ENCODE measurements around the gene PCNX2. TPM values are rescaled to one million over a fixed set of nuclear protein-coding genes. Genes with fewer than 3 reads are reported as not detected.

The PCNX2 gene
- total and polyA plus RNA-seq, 10 of the 15 experiments (the other 5 are each of a cell fraction or from before 2014, with no cell fraction given): 2.1 to 16.4 (median 8.1) TPM

DNA sequence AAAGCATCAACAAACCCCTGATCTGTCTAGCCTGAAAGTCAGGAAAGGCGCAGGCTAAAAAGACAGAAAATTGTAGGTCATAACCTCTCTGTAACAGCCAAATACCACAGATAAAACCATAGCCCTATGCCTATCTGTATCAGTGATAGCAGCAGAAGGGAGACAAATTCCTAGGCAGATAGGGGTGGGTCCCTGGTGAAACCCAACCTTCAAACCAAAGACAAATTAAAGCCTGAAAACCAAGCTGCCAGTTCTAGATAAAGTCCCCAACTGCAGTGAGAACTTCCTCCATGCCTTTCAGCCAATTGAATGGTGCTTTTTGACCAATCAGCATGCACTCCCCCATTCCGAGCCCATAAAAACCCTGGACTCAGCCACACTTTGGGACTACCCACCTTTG is 229.8 kb downstream of the PCNX2 start:
- H2AFZ ChIP-seq (ENCODE audit: control insufficient read depth, low read depth, low read length): no peak overlapping the region
- in situ Hi-C loops (cut with MboI) (no loop called here), intact Hi-C loops (cut with micrococcal nuclease; ENCODE audit: unreplicated experiment) (no loop called here)
- WGBS (ENCODE audit: insufficient coverage, insufficient replicate concordance, low lambda C conversion rate, missing lambda C conversion rate): 69% methylated on average over 2 of the region's 2 CpGs
- no peak overlapping the region for H3K4me2 ChIP-seq (ENCODE audit: control insufficient read depth, insufficient read depth)
- H3K9ac ChIP-seq (ENCODE audit: control insufficient read depth, insufficient read depth, low read length): no peak overlapping the region
- H3K27ac ChIP-seq (ENCODE audit: control insufficient read depth, insufficient read depth): no peak overlapping the region
- no peaks in the 10 kb centered on the region for H3K27me3 ChIP-seq (replicated peaks in 1 of 2; ENCODE audit: control insufficient read depth in 2 of 2, insufficient read depth in 2 of 2, low read length in 1 of 2)
- TF ChIP-seq, protein P1, sequence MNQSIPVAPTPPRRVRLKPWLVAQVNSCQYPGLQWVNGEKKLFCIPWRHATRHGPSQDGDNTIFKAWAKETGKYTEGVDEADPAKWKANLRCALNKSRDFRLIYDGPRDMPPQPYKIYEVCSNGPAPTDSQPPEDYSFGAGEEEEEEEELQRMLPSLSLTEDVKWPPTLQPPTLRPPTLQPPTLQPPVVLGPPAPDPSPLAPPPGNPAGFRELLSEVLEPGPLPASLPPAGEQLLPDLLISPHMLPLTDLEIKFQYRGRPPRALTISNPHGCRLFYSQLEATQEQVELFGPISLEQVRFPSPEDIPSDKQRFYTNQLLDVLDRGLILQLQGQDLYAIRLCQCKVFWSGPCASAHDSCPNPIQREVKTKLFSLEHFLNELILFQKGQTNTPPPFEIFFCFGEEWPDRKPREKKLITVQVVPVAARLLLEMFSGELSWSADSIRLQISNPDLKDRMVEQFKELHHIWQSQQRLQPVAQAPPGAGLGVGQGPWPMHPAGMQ (IDR thresholded peaks at IDR 0.05; ENCODE audit: borderline replicate concordance): no peak
- TF ChIP-seq, protein P2, sequence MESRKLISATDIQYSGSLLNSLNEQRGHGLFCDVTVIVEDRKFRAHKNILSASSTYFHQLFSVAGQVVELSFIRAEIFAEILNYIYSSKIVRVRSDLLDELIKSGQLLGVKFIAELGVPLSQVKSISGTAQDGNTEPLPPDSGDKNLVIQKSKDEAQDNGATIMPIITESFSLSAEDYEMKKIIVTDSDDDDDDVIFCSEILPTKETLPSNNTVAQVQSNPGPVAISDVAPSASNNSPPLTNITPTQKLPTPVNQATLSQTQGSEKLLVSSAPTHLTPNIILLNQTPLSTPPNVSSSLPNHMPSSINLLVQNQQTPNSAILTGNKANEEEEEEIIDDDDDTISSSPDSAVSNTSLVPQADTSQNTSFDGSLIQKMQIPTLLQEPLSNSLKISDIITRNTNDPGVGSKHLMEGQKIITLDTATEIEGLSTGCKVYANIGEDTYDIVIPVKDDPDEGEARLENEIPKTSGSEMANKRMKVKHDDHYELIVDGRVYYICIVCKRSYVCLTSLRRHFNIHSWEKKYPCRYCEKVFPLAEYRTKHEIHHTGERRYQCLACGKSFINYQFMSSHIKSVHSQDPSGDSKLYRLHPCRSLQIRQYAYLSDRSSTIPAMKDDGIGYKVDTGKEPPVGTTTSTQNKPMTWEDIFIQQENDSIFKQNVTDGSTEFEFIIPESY (IDR thresholded peaks at IDR 0.05): no peak
- TF ChIP-seq BMI1 (IDR thresholded peaks at IDR 0.05; ENCODE audit: borderline replicate concordance) (no peak), YBX1 (IDR thresholded peaks at IDR 0.05) (no peak), IKZF1 (conservative IDR thresholded peaks at IDR 0.05) (no peak), GATAD2B (conservative IDR thresholded peaks at IDR 0.05; ENCODE audit: low read depth) (no peak), TBL1XR1 (IDR thresholded peaks at IDR 0.05; ENCODE audit: low read depth, low read length) (no peak), HCFC1 (IDR thresholded peaks at IDR 0.05; ENCODE audit: low read length) (no peak), MEF2B (IDR thresholded peaks at IDR 0.05; ENCODE audit: partially characterized antibody, poor library complexity, severe bottlenecking) (no peak), KDM1A (IDR thresholded peaks at IDR 0.05; ENCODE audit: borderline replicate concordance) (no peak), CEBPB (IDR thresholded peaks at IDR 0.05; ENCODE audit: borderline replicate concordance in 1 of 2, low read depth in 2 of 2, low read length in 2 of 2) (no peak)
- TF ChIP-seq, protein P3, sequence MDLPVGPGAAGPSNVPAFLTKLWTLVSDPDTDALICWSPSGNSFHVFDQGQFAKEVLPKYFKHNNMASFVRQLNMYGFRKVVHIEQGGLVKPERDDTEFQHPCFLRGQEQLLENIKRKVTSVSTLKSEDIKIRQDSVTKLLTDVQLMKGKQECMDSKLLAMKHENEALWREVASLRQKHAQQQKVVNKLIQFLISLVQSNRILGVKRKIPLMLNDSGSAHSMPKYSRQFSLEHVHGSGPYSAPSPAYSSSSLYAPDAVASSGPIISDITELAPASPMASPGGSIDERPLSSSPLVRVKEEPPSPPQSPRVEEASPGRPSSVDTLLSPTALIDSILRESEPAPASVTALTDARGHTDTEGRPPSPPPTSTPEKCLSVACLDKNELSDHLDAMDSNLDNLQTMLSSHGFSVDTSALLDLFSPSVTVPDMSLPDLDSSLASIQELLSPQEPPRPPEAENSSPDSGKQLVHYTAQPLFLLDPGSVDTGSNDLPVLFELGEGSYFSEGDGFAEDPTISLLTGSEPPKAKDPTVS (IDR thresholded peaks at IDR 0.05; ENCODE audit: low read depth, low read length): no peak
- TF ChIP-seq, protein P4, sequence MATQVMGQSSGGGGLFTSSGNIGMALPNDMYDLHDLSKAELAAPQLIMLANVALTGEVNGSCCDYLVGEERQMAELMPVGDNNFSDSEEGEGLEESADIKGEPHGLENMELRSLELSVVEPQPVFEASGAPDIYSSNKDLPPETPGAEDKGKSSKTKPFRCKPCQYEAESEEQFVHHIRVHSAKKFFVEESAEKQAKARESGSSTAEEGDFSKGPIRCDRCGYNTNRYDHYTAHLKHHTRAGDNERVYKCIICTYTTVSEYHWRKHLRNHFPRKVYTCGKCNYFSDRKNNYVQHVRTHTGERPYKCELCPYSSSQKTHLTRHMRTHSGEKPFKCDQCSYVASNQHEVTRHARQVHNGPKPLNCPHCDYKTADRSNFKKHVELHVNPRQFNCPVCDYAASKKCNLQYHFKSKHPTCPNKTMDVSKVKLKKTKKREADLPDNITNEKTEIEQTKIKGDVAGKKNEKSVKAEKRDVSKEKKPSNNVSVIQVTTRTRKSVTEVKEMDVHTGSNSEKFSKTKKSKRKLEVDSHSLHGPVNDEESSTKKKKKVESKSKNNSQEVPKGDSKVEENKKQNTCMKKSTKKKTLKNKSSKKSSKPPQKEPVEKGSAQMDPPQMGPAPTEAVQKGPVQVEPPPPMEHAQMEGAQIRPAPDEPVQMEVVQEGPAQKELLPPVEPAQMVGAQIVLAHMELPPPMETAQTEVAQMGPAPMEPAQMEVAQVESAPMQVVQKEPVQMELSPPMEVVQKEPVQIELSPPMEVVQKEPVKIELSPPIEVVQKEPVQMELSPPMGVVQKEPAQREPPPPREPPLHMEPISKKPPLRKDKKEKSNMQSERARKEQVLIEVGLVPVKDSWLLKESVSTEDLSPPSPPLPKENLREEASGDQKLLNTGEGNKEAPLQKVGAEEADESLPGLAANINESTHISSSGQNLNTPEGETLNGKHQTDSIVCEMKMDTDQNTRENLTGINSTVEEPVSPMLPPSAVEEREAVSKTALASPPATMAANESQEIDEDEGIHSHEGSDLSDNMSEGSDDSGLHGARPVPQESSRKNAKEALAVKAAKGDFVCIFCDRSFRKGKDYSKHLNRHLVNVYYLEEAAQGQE (IDR thresholded peaks at IDR 0.05; ENCODE audit: low read depth, low read length): no peak
- POLR2A ChIA-PET: interaction anchor here (0.6 kb wide), 1 partner anchor 303 kb away, joined by 6 read pairs; no protein-coding TSS in a partner anchor
- SMC1A ChIA-PET (ENCODE audit: uncharacterized antibody, unreplicated experiment): no interaction called here
- BruUV-seq (replicated peaks): no TSS peak
- RAD21 ChIA-PET (ENCODE audit: unreplicated experiment): no interaction called here
- no peak for FAIRE-seq
- H3K36me3 ChIP-seq (ENCODE audit: control insufficient read depth in 2 of 2, insufficient read depth in 2 of 2, low read length in 1 of 2): no peaks in the 10 kb centered on the region
- DNase-seq (ENCODE audit: low read depth, low spot score): no peak
- no peaks in the 10 kb centered on the region for H4K20me1 ChIP-seq (ENCODE audit: control insufficient read depth, insufficient read depth)
- no peak for ATAC-seq
- H3K4me3 ChIP-seq: no peak overlapping the region
- H3K4me1 ChIP-seq (ENCODE audit: control insufficient read depth, insufficient read depth, low read length): no peaks in the 10 kb centered on the region
- no peaks in the 10 kb centered on the region for H3K79me2 ChIP-seq (ENCODE audit: control insufficient read depth, insufficient read depth, low read length)
- CTCF ChIA-PET: no interaction called here
- H3K9me3 ChIP-seq (replicated peaks; ENCODE audit: control insufficient read depth, insufficient read depth, low read length): peaks cover 5% of the 10 kb centered on the region; the same call in 2 of the 3 replicates

Measured in GM12878 (cell line).